GM20000 (cell line): ENCODE data around the gene QKI.

ENCODE experiments used
- DNase-seq: peaks from one replicate; pipeline ENCODE4 v3.0.0; 2012; ENCODE audit warnings: low spot score
- CTCF ChIP-seq: IDR thresholded peaks from 2 replicates; pipeline ENCODE4 v1.5.1; 2012; ENCODE audit warnings: mild to moderate bottlenecking, control low read depth; ENCODE audit errors: extremely low read depth, missing control alignments

Gene QKI

GRCh38 chr6:163525926-163526325 lies 111.4 kb downstream of the QKI start:
- TF ChIP-seq CTCF: no peak
- DNase-seq: no peak

- DNase-seq: no peak
- no peak for TF ChIP-seq CTCF
Observed at GRCh38 chr6:163526346-163526745, 111.8 kb downstream of the QKI start.

GRCh38 chr6:163527291-163527690 lies 112.8 kb downstream of the QKI start:
- no peak for TF ChIP-seq CTCF
- DNase-seq: no peak

GRCh38 chr6:163529605-163530004 lies 115.1 kb downstream of the QKI start:
- no peak for TF ChIP-seq CTCF
- no peak for DNase-seq

- no peak for DNase-seq
- TF ChIP-seq CTCF: no peak
Observed at GRCh38 chr6:163530406-163530805, 115.9 kb downstream of the QKI start.

GRCh38 chr6:163531122-163531521 lies 116.6 kb downstream of the QKI start:
- no peak for DNase-seq

GRCh38 chr6:163532526-163533078 lies 118.1 kb downstream of the QKI start:
- no peak for DNase-seq
- TF ChIP-seq CTCF: no peak

More at GRCh38 chr6:163531122-163531521, 116.6 kb downstream of the QKI start:
- TF ChIP-seq CTCF: no peak
